Right ventricle myocardium superior (tissue), 1 donor: ENCODE measurements around the gene NXN. TPM values are rescaled to one million over a fixed set of nuclear protein-coding genes. Genes with fewer than 3 reads are reported as not detected.
"Not testable (repeated sequence)": the region's sequence is repeated elsewhere in the genome, so short reads cannot be mapped to it uniquely, and the experiment has no call there.

Experiments
- ATAC-seq: fragments of 200-7000 bp; cut with Tn5 transposase; one replicate; pipeline ENCODE4 v1.9.1; 2020; ENCODE audit warnings: mild to moderate bottlenecking; ENCODE audit not compliant: poor library complexity
- DNase-seq: peaks from one replicate; pipeline ENCODE4 v3.0.0-alpha.2; 2020
- intact Hi-C: fragments of 100-400 bp; cut with DNase I; formaldehyde crosslinking; loops from one replicate; pipeline ENCODE4 v1.11.2; 2022
- total RNA-seq: library from RNA; stranded (reverse); fragmentation: NEBNext Ultra II Directional; extraction: Animal tissue kit (Norgen Biotek cat#: 25700); gene quantifications from one replicate; pipeline ENCODE4 v1.2.1, GENCODE V29; 2021
- donor health status: DM: no; HTN: yes; CAD: no; lungs with severe emphysema.

The NXN gene
- total RNA-seq, 1 donor from 2014 or later, result 20.2 TPM

- DNase-seq (no peak), ATAC-seq (no peak)
- intact Hi-C loops, result no loop called here
Measured at GRCh38 chr17:802901-803881, 176.4 kb downstream of the NXN start.

DNA sequence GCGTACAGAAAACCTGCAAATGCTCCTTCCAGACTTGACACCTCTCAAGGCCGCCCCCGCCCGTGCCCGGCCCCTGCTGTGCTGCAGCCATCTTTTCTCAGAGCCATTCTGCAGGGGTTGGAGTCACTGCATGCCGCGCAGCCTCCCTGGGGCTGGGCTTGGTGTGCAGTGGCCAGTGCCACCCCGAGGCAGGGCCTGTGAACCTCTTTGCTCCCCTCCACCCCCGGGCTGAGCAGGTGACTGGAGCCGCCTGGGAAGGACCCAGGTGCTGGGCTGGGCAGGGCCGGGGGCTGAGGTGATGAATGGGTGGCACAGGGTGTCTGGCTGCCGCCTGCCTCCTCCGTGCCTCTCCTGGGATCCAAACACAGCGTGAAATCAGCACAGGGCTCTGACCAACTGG lies 177.1 kb downstream of the NXN start:
- DNase-seq (no peak), ATAC-seq (no peak)
- intact Hi-C loops, result no loop called here

DNA sequence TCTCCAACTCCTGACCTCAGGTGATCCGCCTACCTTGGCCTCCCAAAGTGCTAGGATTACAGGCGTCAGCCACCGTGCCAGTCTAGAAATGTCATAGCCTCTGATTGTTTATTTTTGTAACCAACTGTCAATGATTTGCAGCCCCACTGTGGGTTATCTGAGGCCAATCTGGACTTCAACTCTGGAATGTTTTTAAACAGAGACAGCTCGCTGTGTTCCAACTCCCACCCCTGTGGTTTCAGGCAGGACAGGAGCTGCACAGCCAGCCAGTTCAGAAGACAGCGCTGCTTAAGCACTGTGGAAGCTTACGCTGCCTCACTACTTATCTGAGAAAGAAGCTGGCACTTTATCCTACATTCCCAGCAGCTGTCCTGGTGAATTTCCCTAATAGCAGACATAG lies 177.9 kb downstream of the NXN start:
- no peak for ATAC-seq
- DNase-seq, result no peak
- intact Hi-C loops, result no loop called here

GRCh38 chr17:800446-801242 lies 178.9 kb downstream of the NXN start:
- DNase-seq (peak; percentile 35), ATAC-seq (no peak)
- intact Hi-C loops, result no loop called here

GRCh38 chr17:799261-799660 lies 180.3 kb downstream of the NXN start:
- no peak for ATAC-seq
- intact Hi-C loops, result loop anchor here (10.0 kb wide), 2 partner anchors 76 to 256 kb away; no protein-coding TSS in a partner anchor
- DNase-seq, result peak; percentile 15

DNA sequence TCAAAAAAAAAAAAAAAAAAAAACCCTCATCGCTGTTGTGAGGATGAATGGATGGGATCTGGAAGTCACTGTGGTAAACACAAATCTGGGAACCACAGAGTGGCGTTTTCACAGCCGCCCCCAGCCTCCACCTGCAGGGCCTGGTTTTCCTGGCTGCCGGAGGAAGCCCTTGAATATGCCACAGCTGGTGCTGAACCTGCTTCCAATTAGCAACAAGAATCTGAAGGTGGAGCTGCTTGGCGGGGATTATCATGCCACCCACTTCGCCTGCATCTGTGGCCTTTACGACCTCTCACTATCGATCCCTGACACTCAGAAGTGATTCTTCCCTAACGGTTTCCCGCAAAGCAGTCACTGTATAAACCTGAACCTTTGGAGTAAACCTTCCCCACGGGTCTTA lies 181.3 kb downstream of the NXN start:
- DNase-seq (no peak), ATAC-seq (no peak)
- intact Hi-C loops, result loop anchor here (10.0 kb wide), 2 partner anchors 77 to 257 kb away; no protein-coding TSS in a partner anchor

- intact Hi-C loops, result loop anchor here (10.0 kb wide), 2 partner anchors 77 to 257 kb away; no protein-coding TSS in a partner anchor
- DNase-seq (no peak), ATAC-seq (no peak)
Measured at GRCh38 chr17:797236-797840, 182.2 kb downstream of the NXN start.

DNA sequence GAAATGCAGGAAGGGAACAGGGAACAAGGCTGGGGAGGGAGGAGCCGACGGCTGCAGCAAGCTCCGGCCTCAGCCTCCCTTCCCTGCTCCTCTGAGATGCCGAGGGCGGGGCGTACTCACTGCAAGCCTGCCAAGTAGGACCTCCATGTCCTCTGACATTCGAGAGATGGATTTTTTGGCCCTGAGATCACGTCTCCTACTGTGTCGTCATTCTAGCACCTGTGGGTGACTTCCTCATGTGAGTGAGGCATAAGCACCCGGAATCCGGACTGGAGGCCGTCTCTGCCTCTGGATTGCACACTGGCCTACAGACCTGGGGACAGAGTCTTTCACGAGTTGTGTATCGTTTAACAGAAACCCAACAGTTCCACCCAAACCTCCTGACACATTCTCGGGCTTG lies 183.0 kb downstream of the NXN start:
- no peak for DNase-seq
- ATAC-seq, result no peak
- intact Hi-C loops, result loop anchor here (10.0 kb wide), 2 partner anchors 78 to 258 kb away; no protein-coding TSS in a partner anchor

DNA sequence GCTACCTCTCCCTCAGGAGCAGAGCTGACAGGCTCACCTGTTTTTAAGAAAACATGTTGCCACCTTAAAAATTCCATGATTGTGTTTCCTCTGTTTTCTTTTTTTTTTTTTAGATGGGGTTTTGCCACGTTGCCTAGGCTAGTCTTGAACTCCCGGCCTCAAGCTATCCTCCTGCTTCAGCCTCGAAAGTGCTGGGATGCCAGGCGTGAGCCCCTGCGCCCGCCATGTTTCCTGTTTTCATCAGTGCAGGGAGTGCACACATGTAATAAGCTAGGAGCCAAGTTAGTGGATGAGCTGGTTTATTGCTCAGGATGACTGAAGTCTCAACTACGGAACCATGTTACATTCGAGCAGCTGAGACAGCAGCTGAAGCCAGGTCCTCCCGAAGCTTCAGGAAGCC lies 183.9 kb downstream of the NXN start:
- DNase-seq (peak; percentile 10), ATAC-seq (no peak)
- intact Hi-C loops, result loop anchor here (2.0 to 10.0 kb wide), 3 partner anchors 79 to 259 kb away; partner anchors contain the start of gene NXN

DNA sequence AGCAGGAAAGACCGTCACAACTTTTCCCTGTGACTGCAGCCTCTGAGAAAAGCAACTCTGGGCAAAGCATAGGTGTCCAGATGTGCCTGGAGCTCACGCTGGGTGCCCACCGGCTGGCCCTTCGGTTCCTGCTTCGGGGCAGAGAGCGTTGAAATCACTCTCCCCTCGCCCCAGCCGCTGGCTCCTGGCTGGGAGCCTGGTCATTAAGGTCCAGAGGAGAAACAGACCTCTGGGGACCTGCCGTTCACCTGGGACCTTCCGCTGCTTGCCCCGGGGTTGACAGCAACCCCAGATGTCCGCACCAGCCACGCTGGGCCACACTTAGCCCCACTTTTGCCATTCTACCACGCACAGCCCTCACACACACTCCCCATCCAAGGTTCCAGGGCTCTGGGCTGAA lies 184.3 kb downstream of the NXN start:
- intact Hi-C loops, result loop anchor here (2.0 to 10.0 kb wide), 3 partner anchors 80 to 260 kb away; partner anchors contain the start of gene NXN
- ATAC-seq, result peak; percentile 9
- peak; percentile 50 for DNase-seq

DNA sequence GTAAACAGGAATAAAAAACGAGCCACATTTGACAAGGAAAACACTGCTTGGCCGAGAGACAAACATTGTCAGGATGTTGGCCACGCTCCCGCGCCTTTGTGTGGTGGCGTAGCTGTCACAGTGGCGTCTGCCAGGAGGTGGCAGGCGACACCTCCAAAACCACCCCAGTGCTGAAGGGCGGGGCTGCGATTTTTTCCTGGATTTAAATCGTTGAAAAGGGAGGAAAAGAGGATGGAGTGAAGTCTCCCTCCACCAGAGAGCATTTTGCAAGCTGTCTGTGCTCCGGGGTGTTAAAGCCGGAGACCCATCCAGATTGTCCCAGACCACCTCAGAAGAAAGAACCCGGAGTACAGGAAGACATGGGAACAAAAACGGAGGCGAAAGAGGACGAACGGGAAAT lies 184.7 kb downstream of the NXN start:
- peak; percentile 92 for DNase-seq
- peak; percentile 84 for ATAC-seq
- intact Hi-C loops, result loop anchor here (2.0 to 10.0 kb wide), 3 partner anchors 80 to 260 kb away; partner anchors contain the start of gene NXN

DNA sequence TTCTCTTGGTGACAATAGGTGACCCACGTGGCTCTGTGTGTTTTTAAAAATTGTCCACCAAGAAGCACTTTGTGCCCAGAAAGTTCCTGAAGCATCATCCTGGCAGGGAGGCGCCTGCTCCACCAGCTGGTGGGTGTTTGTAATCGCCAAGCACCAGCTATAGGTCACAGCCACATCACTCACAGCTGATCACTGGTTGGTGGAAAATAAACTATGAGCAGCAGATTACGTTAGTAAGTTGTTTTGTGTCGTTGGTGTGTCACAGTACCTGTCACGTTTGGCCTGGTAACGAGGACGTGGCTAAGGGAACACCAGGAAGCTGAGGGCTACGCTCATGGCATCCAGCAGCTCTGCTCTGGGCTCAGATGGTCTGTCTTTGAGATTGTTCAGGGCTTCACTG lies 187.3 kb downstream of the NXN start:
- intact Hi-C loops, result loop anchor here (10.0 kb wide), 2 partner anchors 83 to 263 kb away; no protein-coding TSS in a partner anchor
- DNase-seq (no peak), ATAC-seq (no peak)

DNA sequence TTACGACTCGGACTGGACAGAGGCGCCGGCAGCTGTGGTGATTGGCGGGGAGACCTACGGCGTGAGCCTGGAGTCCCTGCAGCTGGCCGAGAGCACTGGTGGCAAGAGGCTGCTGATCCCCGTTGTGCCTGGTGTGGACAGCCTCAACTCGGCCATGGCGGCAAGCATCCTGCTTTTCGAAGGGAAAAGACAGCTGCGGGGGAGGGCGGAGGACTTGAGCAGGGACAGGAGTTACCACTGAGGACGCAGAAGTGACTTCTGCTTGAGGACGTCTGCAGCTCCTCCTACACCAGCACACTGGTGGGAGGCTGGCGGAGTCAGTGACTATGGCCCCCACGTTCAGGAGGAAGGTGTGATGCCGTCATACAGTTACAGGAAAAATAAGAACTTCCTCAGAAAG lies 187.7 kb downstream of the NXN start:
- DNase-seq, result no peak
- ATAC-seq, result no peak
- intact Hi-C loops, result loop anchor here (10.0 kb wide), 2 partner anchors 83 to 263 kb away; no protein-coding TSS in a partner anchor

DNA sequence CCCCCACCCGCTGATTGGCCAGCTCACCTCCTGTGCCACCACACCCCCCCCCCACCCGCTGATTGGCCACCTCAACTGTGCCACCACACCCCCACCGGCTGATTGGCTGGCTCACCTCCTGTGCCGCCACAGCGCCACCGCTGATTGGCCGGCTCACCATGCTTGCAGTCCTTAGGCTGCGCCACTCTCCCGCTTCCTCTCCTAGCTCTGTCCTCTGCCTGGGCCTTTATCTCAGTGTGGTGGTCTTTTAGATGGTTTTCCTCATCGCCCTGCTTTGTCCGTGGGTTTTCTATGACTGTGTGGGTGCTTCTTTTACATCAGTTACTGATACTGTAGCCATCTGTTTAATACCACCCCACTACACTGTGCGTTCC lies 188.7 kb downstream of the NXN start:
- intact Hi-C loops, result loop anchor here (10.0 kb wide), 2 partner anchors 84 to 264 kb away; no protein-coding TSS in a partner anchor
- DNase-seq, result peak; percentile 54
- ATAC-seq, result not testable (repeated sequence)

DNA sequence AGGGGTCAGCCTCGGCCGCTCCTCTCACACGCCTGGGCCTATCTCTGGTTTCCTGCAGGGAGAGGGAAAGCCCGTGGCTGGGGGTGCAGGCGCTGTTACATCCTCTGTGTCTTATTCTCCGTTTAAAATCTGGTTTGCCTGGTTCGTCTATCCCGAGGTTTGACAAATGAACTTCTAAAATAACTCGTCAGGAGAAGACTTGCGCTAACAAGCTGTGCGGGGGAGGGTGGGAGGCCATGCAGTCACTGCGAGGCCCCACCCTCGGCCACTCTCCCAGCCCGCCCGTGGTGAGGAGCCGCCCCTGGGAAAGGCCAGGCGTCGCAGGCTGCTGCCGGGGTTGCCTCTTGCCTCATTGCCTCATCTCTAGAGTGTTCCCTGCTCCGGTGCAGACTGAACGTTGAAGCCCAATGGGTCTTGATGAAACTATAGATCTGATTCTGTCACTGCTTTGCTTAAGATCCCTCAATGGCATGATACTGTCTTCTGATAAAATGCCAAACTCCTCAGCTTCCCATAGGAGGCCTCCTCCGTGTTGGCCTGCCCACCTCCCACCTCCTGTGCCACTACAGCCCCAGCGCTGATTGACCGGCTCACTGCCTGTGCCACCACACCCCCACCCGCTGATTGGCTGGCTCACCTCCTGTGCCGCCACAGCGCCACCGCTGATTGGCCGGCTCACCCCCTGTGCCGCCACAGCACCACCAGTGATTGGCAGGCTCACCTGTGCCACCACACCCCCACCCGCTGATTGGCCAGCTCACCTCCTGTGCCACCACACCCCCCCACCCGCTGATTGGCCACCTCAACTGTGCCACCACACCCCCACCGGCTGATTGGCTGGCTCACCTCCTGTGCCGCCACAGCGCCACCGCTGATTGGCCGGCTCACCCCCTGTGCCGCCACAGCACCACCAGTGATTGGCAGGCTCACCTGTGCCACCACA lies 189.4 kb downstream of the NXN start:
- intact Hi-C loops, result loop anchor here (10.0 kb wide), 2 partner anchors 85 to 265 kb away; no protein-coding TSS in a partner anchor
- DNase-seq (peak; percentile 65), ATAC-seq (peak; percentile 56)

- no peak for ATAC-seq
- no peak for DNase-seq
- intact Hi-C loops, result no loop called here
Measured at GRCh38 chr17:789160-789840, 190.3 kb downstream of the NXN start.

- DNase-seq (no peak), ATAC-seq (no peak)
- intact Hi-C loops, result no loop called here
Measured at GRCh38 chr17:788551-788950, 191.0 kb downstream of the NXN start.
